ENCODE data around the gene CATSPERE.

CATSPERE gene

GRCh38 chr1:244437086-244437468 lies 24.0 kb upstream of the CATSPERE start:
- TF ChIP-seq CTCF (IDR thresholded peaks at IDR 0.05; ENCODE audit: insufficient read depth, low read depth, low read length, missing control alignments): no peak
- DNase-seq (ENCODE audit: low read depth): no peak
- no peak overlapping the region for H3K4me3 ChIP-seq (ENCODE audit: low read depth, low read length)

GRCh38 chr1:244439391-244440032 lies 21.6 kb upstream of the CATSPERE start:
- no peak for TF ChIP-seq CTCF (IDR thresholded peaks at IDR 0.05; ENCODE audit: insufficient read depth, low read depth, low read length, missing control alignments)
- no peak for DNase-seq (ENCODE audit: low read depth)
- H3K4me3 ChIP-seq (ENCODE audit: low read depth, low read length): no peak overlapping the region

- no peak overlapping the region for H3K4me3 ChIP-seq (ENCODE audit: low read depth, low read length)
- DNase-seq (ENCODE audit: low read depth): no peak
- TF ChIP-seq CTCF (IDR thresholded peaks at IDR 0.05; ENCODE audit: insufficient read depth, low read depth, low read length, missing control alignments): no peak
These were observed 18.2 kb upstream of the CATSPERE start for GRCh38 chr1:244442850-244443249.

GRCh38 chr1:244444854-244445253 lies 16.2 kb upstream of the CATSPERE start:
- no peak for DNase-seq (ENCODE audit: low read depth)
- no peak for TF ChIP-seq CTCF (IDR thresholded peaks at IDR 0.05; ENCODE audit: insufficient read depth, low read depth, low read length, missing control alignments)
- H3K4me3 ChIP-seq (ENCODE audit: low read depth, low read length): no peak overlapping the region

- H3K4me3 ChIP-seq (ENCODE audit: low read depth, low read length): no peak overlapping the region
- no peak for TF ChIP-seq CTCF (IDR thresholded peaks at IDR 0.05; ENCODE audit: insufficient read depth, low read depth, low read length, missing control alignments)
- DNase-seq (ENCODE audit: low read depth): no peak
These were observed 15.5 kb upstream of the CATSPERE start for GRCh38 chr1:244445320-244446181.

- no peak overlapping the region for H3K4me3 ChIP-seq (ENCODE audit: low read depth, low read length)
- no peak for DNase-seq (ENCODE audit: low read depth)
- no peak for TF ChIP-seq CTCF (IDR thresholded peaks at IDR 0.05; ENCODE audit: insufficient read depth, low read depth, low read length, missing control alignments)
These were observed 14.0 kb upstream of the CATSPERE start for GRCh38 chr1:244447024-244447423.

Measured in GM12865 (cell line).